ENCODE results near the gene SLC16A7. TPM values are rescaled to one million over a fixed set of nuclear protein-coding genes. Genes with fewer than 3 reads are reported as not detected.
"Not testable (repeated sequence)": the region's sequence is repeated elsewhere in the genome, so short reads cannot be mapped to it uniquely, and the experiment has no call there.

The SLC16A7 gene
- total RNA-seq, 1 donor from 2014 or later, result 10.7 TPM

- DNase-seq (ENCODE audit: low read depth, low spot score), result no peak
Observed at GRCh38 chr12:59734371-59734770, 138.5 kb downstream of the SLC16A7 start.

- no peak for DNase-seq (ENCODE audit: low read depth, low spot score)
Observed at GRCh38 chr12:59735231-59735630, 139.4 kb downstream of the SLC16A7 start.

- DNase-seq (ENCODE audit: low read depth, low spot score), result no peak
Observed at GRCh38 chr12:59736359-59736758, 140.5 kb downstream of the SLC16A7 start.

GRCh38 chr12:59736786-59737185 is 141.0 kb downstream of the SLC16A7 start:
- peak; percentile 8 for DNase-seq (ENCODE audit: low read depth, low spot score)

GRCh38 chr12:59737725-59738463 is 142.1 kb downstream of the SLC16A7 start:
- no peak for DNase-seq (ENCODE audit: low read depth, low spot score)

GRCh38 chr12:59742841-59743240 is 147.0 kb downstream of the SLC16A7 start:
- DNase-seq (ENCODE audit: low read depth, low spot score), result no peak

GRCh38 chr12:59744564-59744963 is 148.7 kb downstream of the SLC16A7 start:
- DNase-seq (ENCODE audit: low read depth, low spot score), result no peak

- DNase-seq (ENCODE audit: low read depth, low spot score), result not testable (repeated sequence)
Observed at GRCh38 chr12:59751091-59751490, 155.3 kb downstream of the SLC16A7 start.

- DNase-seq (ENCODE audit: low read depth, low spot score), result no peak
Observed at GRCh38 chr12:59761542-59761941, 165.7 kb downstream of the SLC16A7 start.

- no peak for DNase-seq (ENCODE audit: low read depth, low spot score)
Observed at GRCh38 chr12:59763835-59764234, 168.0 kb downstream of the SLC16A7 start.

GRCh38 chr12:59768031-59768430 is 172.2 kb downstream of the SLC16A7 start:
- DNase-seq (ENCODE audit: low read depth, low spot score), result no peak

GRCh38 chr12:59780605-59781135 is 184.8 kb downstream of the SLC16A7 start:
- no peak for DNase-seq (ENCODE audit: low read depth, low spot score)

- no peak for DNase-seq (ENCODE audit: low read depth, low spot score)
Observed at GRCh38 chr12:59787610-59788009, 191.8 kb downstream of the SLC16A7 start.

- DNase-seq (ENCODE audit: low read depth, low spot score), result no peak
Observed at GRCh38 chr12:59792647-59793046, 196.8 kb downstream of the SLC16A7 start.

- DNase-seq (ENCODE audit: low read depth, low spot score), result no peak
Observed at GRCh38 chr12:59803735-59804134, 207.9 kb downstream of the SLC16A7 start.

- DNase-seq (ENCODE audit: low read depth, low spot score), result no peak
Observed at GRCh38 chr12:59808317-59808910, 212.6 kb downstream of the SLC16A7 start.

- no peak for DNase-seq (ENCODE audit: low read depth, low spot score)
Observed at GRCh38 chr12:59811991-59812390, 216.2 kb downstream of the SLC16A7 start.

GRCh38 chr12:59812716-59813115 is 216.9 kb downstream of the SLC16A7 start:
- no peak for DNase-seq (ENCODE audit: low read depth, low spot score)

- no peak for DNase-seq (ENCODE audit: low read depth, low spot score)
Observed at GRCh38 chr12:59820594-59821011, 224.8 kb downstream of the SLC16A7 start.

GRCh38 chr12:59823567-59823966 is 227.7 kb downstream of the SLC16A7 start:
- DNase-seq (ENCODE audit: low read depth, low spot score), result no peak

- no peak for DNase-seq (ENCODE audit: low read depth, low spot score)
Observed at GRCh38 chr12:59827767-59828166, 231.9 kb downstream of the SLC16A7 start.

GRCh38 chr12:59828521-59828920 is 232.7 kb downstream of the SLC16A7 start:
- no peak for DNase-seq (ENCODE audit: low read depth, low spot score)

- DNase-seq (ENCODE audit: low read depth, low spot score), result no peak
Observed at GRCh38 chr12:59833408-59833807, 237.6 kb downstream of the SLC16A7 start.

Data from pulmonary artery endothelial cell (primary cell).